Measurements from ENCODE around the gene MVK.

Gene MVK

DNA sequence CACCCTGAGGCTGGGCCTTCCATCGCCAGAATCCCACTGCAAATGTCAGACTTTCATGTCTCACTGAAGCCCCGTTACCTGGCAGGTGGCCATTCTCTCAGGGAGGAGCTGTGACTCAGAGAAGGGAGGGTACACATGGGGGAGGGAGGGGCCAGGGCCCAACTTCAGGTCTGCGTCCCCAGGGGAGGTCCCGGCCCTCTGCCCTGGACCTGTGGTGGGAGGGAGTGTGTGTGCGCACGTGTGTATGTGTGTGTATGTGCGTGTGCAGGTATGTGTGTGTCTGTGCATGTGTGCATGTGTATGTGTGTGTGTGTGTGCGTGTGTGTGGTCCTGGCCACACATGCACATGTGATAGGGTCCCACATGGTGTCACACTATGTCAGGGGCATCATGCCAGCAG lies 50.9 kb downstream of the MVK start:
- H3K4me3 ChIP-seq (ENCODE audit: low read length): no peak overlapping the region
- no peak for TF ChIP-seq ZNF274 (IDR thresholded peaks at IDR 0.05; ENCODE audit: low read depth, low read length)

GRCh38 chr12:109625131-109625559 lies 51.6 kb downstream of the MVK start:
- TF ChIP-seq ZNF274 (IDR thresholded peaks at IDR 0.05; ENCODE audit: low read depth, low read length): no peak
- no peak overlapping the region for H3K4me3 ChIP-seq (ENCODE audit: low read length)

DNA sequence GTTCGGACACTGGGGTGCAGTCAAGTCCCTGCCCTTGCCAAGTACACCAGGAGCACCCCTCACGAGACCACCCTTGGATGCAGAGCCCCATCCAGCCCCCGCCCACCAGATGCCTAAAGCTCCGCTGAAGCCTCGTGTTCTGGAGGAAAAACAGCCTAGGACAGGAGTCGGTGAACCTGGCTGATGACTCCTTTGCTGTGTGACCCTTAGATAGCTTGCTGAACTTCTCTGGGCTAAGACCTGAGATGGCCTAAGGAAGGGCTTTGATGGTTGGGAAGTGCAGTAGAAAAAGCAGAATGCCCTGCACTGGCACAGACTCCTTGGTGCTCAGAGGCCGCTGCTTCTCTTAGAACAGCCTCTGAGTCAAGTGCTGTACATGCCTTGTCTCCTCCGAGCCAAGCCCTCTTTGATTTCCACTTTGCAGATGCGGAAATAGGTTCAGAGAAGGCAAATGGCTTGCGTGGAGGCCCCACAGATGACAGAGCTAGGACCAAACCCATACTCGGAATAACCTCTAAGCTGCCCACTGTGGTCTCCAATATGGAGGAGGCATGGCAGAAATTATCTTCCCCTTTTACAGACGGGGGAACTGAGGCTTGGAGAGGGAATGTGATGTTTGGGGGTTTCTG lies 52.3 kb downstream of the MVK start:
- TF ChIP-seq ZNF274 (IDR thresholded peaks at IDR 0.05; ENCODE audit: low read depth, low read length): no peak

GRCh38 chr12:109626378-109627115 lies 53.0 kb downstream of the MVK start:
- H3K4me3 ChIP-seq (ENCODE audit: low read length): no peak overlapping the region
- no peak for TF ChIP-seq ZNF274 (IDR thresholded peaks at IDR 0.05; ENCODE audit: low read depth, low read length)

More for the DNA sequence above, 52.3 kb downstream of the MVK start:
- H3K4me3 ChIP-seq (ENCODE audit: low read length): no peak overlapping the region

GRCh38 chr12:109627633-109628032 lies 54.0 kb downstream of the MVK start:
- no peak overlapping the region for H3K4me3 ChIP-seq (ENCODE audit: low read length)
- no peak for TF ChIP-seq ZNF274 (IDR thresholded peaks at IDR 0.05; ENCODE audit: low read depth, low read length)

DNA sequence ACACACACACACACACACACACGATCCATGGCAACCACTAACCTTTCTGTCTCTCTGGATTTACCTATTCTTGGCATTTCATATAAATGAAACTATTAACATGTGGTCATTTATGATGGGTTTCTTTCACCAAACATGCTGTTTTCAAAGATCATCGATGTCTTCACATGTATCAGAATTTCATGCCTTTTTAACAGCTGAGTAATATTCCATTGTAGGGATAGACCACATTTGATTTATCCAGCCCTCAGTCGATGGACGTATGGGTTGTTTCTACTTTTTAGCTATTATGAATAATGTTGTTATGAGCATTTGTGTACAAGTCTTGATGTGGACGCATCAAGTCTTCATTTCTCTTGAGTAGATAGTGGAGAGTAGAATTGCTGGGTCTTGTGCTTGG lies 56.5 kb downstream of the MVK start:
- TF ChIP-seq ZNF274 (IDR thresholded peaks at IDR 0.05; ENCODE audit: low read depth, low read length): no peak
- no peak overlapping the region for H3K4me3 ChIP-seq (ENCODE audit: low read length)

DNA sequence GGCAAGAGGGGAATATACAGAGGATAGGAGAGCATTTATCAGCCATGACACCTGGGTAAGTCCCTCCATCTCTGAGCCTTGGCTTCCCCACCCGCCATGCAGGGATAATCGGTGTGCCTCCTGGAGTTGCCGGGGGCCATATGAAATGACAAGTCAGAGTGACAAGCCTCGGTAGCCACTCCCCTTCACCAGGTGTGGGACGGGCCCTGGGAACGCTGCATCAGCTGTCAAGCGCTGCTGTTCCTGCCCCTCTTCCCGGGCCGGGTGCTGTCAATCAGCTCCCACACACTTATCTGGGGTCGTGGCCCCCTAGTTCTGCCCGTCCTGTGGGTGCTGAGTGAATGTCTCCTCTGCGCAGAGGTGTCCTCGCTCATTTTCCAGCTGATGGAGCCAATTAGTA lies 57.2 kb downstream of the MVK start:
- H3K4me3 ChIP-seq (ENCODE audit: low read length): no peak overlapping the region
- TF ChIP-seq ZNF274 (IDR thresholded peaks at IDR 0.05; ENCODE audit: low read depth, low read length): no peak

GRCh38 chr12:109631302-109631701 lies 57.7 kb downstream of the MVK start:
- TF ChIP-seq ZNF274 (IDR thresholded peaks at IDR 0.05; ENCODE audit: low read depth, low read length): no peak
- H3K4me3 ChIP-seq (ENCODE audit: low read length): no peak overlapping the region

DNA sequence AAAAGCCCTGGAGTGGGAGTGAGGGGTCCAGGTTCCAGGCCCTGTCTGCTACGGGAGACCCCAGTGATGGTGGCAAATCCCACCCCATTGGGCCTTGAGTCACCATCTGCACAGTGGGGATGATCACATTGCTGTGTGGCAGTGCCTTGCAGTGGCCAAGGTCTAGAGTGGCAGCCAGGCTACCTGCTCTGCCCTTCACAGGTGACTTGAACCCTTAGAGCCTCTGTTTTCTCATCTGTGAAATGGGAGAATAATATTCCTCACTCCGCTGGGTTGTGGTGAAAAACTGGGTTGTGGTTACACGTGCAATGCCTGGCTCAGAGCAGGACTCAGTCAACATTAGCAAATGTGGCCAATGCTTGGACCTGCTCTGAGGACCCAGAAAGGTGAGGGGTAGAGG lies 58.2 kb downstream of the MVK start:
- TF ChIP-seq ZNF274 (IDR thresholded peaks at IDR 0.05; ENCODE audit: low read depth, low read length): no peak
- H3K4me3 ChIP-seq (ENCODE audit: low read length): no peak overlapping the region

DNA sequence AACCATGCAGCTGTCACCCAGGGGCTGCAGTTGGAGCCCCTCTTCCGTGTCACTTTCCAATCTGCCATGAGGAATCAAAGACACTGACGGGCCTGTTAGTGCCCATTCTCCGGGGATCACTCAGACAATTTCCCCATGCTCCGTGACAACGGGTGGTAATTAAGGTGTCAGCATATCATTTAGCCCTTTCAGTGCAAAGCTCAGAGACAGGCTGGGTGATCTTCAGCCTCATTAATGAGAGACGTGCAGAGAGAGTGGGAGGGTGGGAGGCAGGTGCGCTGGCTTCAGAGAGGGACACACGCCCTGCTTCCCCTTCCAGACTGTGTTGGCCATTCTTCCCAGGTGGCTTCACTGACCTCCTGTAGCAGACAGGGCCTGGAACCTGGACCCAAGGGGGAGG lies 58.7 kb downstream of the MVK start:
- H3K4me3 ChIP-seq (ENCODE audit: low read length): no peak overlapping the region
- TF ChIP-seq ZNF274 (IDR thresholded peaks at IDR 0.05; ENCODE audit: low read depth, low read length): no peak

GRCh38 chr12:109635717-109636116 lies 62.1 kb downstream of the MVK start:
- no peak overlapping the region for H3K4me3 ChIP-seq (ENCODE audit: low read length)
- TF ChIP-seq ZNF274 (IDR thresholded peaks at IDR 0.05; ENCODE audit: low read depth, low read length): no peak

DNA sequence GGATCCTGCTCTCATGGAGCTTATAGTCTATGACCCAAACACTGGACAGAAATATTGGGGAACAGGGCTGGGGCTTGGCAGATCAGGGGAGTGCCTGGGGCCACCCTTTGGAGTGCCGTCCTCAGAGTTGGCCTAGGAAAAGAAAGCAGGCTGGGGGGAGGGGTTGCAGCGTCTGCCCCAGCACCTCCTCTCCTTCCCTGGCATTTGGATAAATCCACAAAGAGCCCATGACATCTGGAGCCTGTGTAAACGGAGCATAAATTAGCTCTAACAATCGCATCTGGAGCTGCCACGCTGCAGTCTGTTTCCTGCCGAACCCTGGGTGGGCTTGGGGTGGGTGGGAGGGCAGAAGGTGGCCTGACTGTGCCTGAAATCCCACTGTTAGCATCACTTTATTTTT lies 63.8 kb downstream of the MVK start:
- TF ChIP-seq ZNF274 (IDR thresholded peaks at IDR 0.05; ENCODE audit: low read depth, low read length): no peak
- H3K4me3 ChIP-seq (ENCODE audit: low read length): no peak overlapping the region

- no peak overlapping the region for H3K4me3 ChIP-seq (ENCODE audit: low read length)
- TF ChIP-seq ZNF274 (IDR thresholded peaks at IDR 0.05; ENCODE audit: low read depth, low read length): no peak
Measured at GRCh38 chr12:109637996-109638395, 64.4 kb downstream of the MVK start.

- TF ChIP-seq ZNF274 (IDR thresholded peaks at IDR 0.05; ENCODE audit: low read depth, low read length): no peak
Measured at GRCh38 chr12:109638735-109639134, 65.1 kb downstream of the MVK start.

GRCh38 chr12:109639151-109639872 lies 65.7 kb downstream of the MVK start:
- no peak for TF ChIP-seq ZNF274 (IDR thresholded peaks at IDR 0.05; ENCODE audit: low read depth, low read length)
- H3K4me3 ChIP-seq (ENCODE audit: low read length): no peak overlapping the region

More at GRCh38 chr12:109638735-109639134, 65.1 kb downstream of the MVK start:
- no peak overlapping the region for H3K4me3 ChIP-seq (ENCODE audit: low read length)

All from GM08714 (cell line).